HL-60 (cell line): ENCODE results near the gene DACH2.
"Not testable (repeated sequence)": the region's sequence is repeated elsewhere in the genome, so short reads cannot be mapped to it uniquely, and the experiment has no call there.

Source experiments
- DNase-seq, 2 experiments: peaks; one replicate each; pipeline ENCODE4 v3.0.0-alpha.2; 2010 to 2020; ENCODE audit warnings: low read depth in 1 of 2, low spot score in 1 of 2
- H3K27ac ChIP-seq: fragments of 250-450 bp; sonication (Bioruptor Pico); replicated peaks from 2 replicates; pipeline ENCODE4 v1.5.1; 2020; ENCODE audit warnings: mild to moderate bottlenecking, moderate library complexity
- H3K27me3 ChIP-seq: fragments of 250-450 bp; sonication (Bioruptor Pico); 2 replicates; pipeline ENCODE4 v1.5.1; 2021; ENCODE audit warnings: mild to moderate bottlenecking, moderate library complexity; ENCODE audit not compliant: insufficient read depth, poor library complexity, severe bottlenecking
- H3K4me3 ChIP-seq: replicated peaks from 2 replicates; pipeline ENCODE4 v1.5.1; 2011; ENCODE audit warnings: mild to moderate bottlenecking, control low read depth, low read length; ENCODE audit not compliant: insufficient read depth
- CTCF ChIP-seq: IDR thresholded peaks from one replicate; pipeline ENCODE4 v1.5.1; 2011; ENCODE audit warnings: low read length, control low read depth, inconsistent platforms; ENCODE audit not compliant: insufficient read depth
- GABPA ChIP-seq: IDR thresholded peaks from 2 replicates; pipeline ENCODE4 v1.6.1; 2012; ENCODE audit warnings: low read depth
- POLR2AphosphoS5 ChIP-seq: IDR thresholded peaks from 2 replicates; pipeline ENCODE4 v1.6.1; 2012; ENCODE audit warnings: low read depth
- REST ChIP-seq: IDR thresholded peaks from 2 replicates; pipeline ENCODE4 v1.6.1; 2012; ENCODE audit warnings: low read depth; ENCODE audit not compliant: insufficient replicate concordance
- SPI1 ChIP-seq: IDR thresholded peaks from 2 replicates; pipeline ENCODE4 v1.6.1; 2012; ENCODE audit warnings: low read depth, mild to moderate bottlenecking, borderline replicate concordance

The DACH2 gene

GRCh38 chrX:86178906-86179305 is 30.7 kb downstream of the DACH2 start:
- H3K4me3 ChIP-seq, result no peak overlapping the region
- no peaks in the 10 kb centered on the region for H3K27me3 ChIP-seq
- no peak for DNase-seq
- TF ChIP-seq SPI1 (no peak), POLR2AphosphoS5 (no peak), REST (no peak), GABPA (no peak), CTCF (no peak)
- H3K27ac ChIP-seq, result no peak overlapping the region

- H3K27ac ChIP-seq, H3K27me3 ChIP-seq, H3K4me3 ChIP-seq, DNase-seq: not testable (repeated sequence)
These were observed 33.1 kb downstream of the DACH2 start for GRCh38 chrX:86181325-86181724.

- TF ChIP-seq SPI1 (no peak), GABPA (no peak), REST (no peak)
- no peak overlapping the region for H3K4me3 ChIP-seq
- DNase-seq, result no peak
- no peaks in the 10 kb centered on the region for H3K27me3 ChIP-seq
- no peak overlapping the region for H3K27ac ChIP-seq
These were observed 44.6 kb downstream of the DACH2 start for GRCh38 chrX:86192827-86193226.

DNA sequence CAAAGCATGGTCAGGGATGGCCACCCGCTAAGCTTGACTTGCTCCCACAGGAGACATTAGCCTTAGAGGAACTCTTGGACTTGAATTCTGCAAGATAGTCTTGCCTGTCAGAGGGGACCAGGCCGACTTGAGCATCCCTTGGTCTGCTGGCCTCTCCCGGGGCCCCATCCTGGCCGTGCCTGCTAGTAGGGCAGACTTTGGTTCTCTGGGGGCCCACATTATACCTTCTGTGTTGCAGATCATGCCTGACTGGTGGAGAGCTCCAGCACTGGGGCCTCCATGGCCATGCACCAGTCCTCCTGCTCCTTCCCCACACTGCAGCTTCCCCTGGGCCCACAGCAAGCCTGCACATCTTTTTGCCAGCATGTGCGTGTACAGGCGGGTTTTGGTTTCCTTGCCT is 46.5 kb downstream of the DACH2 start:
- no peak for DNase-seq
- no peaks in the 10 kb centered on the region for H3K27me3 ChIP-seq
- H3K4me3 ChIP-seq, result no peak overlapping the region
- no peak for TF ChIP-seq REST
- no peak for TF ChIP-seq POLR2AphosphoS5
- TF ChIP-seq SPI1, result no peak
- no peak for TF ChIP-seq GABPA
- TF ChIP-seq CTCF, result no peak
- no peak overlapping the region for H3K27ac ChIP-seq
